Measurements from ENCODE around the gene CCDC154. TPM values are rescaled to one million over a fixed set of nuclear protein-coding genes. Genes with fewer than 3 reads are reported as not detected.

Gene CCDC154
- total and polyA plus RNA-seq, 4 donors: 0.59 to 3.9 (median 2.3) TPM

Other genes with a start within 250 kb of the CCDC154 start
- not detected for gene TPSG1, start 219.3 kb downstream of the CCDC154 start, total RNA-seq
- gene TPSG1, start 219.3 kb downstream of the CCDC154 start, polyA plus RNA-seq (ENCODE audit: insufficient read length in 2 of 2): under 1 TPM; 0.41 to 0.89 TPM
- gene TPSB2, start 214.4 kb downstream of the CCDC154 start, total RNA-seq: under 1 TPM in 1 of 2 donors, not detected in 1; 0.61 TPM
- 1 to 10 TPM in 1 of 2 donors, not detected in 1; 1.5 TPM for gene TPSB2, start 214.4 kb downstream of the CCDC154 start, polyA plus RNA-seq (ENCODE audit: insufficient read length in 2 of 2)
- 1 to 10 TPM; 1.2 to 2.4 TPM for gene TPSAB1, start 203.9 kb downstream of the CCDC154 start, total RNA-seq
- under 1 TPM in 1 of 2 donors, not detected in 1; 0.65 TPM for gene TPSAB1, start 203.9 kb downstream of the CCDC154 start, polyA plus RNA-seq (ENCODE audit: insufficient read length in 2 of 2)
- not detected for gene TPSD1, start 188.5 kb downstream of the CCDC154 start, total RNA-seq
- not detected for gene TPSD1, start 188.5 kb downstream of the CCDC154 start, polyA plus RNA-seq (ENCODE audit: insufficient read length in 2 of 2)
- 10 to 100 TPM; 28.7 to 46.6 TPM for gene UBE2I, start 134.9 kb downstream of the CCDC154 start, total RNA-seq
- 100 to 1,000 TPM; 118 to 139 TPM for gene UBE2I, start 134.9 kb downstream of the CCDC154 start, polyA plus RNA-seq (ENCODE audit: insufficient read length in 2 of 2)
- gene BAIAP3, start 110.9 kb downstream of the CCDC154 start, total RNA-seq: 10 to 100 TPM; 30.1 to 48.1 TPM
- gene BAIAP3, start 110.9 kb downstream of the CCDC154 start, polyA plus RNA-seq (ENCODE audit: insufficient read length in 2 of 2): 10 to 100 TPM; 56.4 to 69.8 TPM
- 10 to 100 TPM; 28.9 to 58.4 TPM for gene TSR3, start 92.7 kb downstream of the CCDC154 start, total RNA-seq
- gene TSR3, start 92.7 kb downstream of the CCDC154 start, polyA plus RNA-seq (ENCODE audit: insufficient read length in 2 of 2): 10 to 100 TPM; 88.1 to 92.1 TPM
- 10 to 100 TPM; 33.5 to 81.4 TPM for gene GNPTG, start 92.6 kb downstream of the CCDC154 start, total RNA-seq
- 100 to 1,000 TPM in 1 of 2 donors, 10 to 100 TPM in 1; 96.8 to 127 TPM for gene GNPTG, start 92.6 kb downstream of the CCDC154 start, polyA plus RNA-seq (ENCODE audit: insufficient read length in 2 of 2)
- gene UNKL, start 29.9 kb downstream of the CCDC154 start, total RNA-seq: 10 to 100 TPM; 13.2 to 15.0 TPM
- 10 to 100 TPM; 23.2 to 32.5 TPM for gene UNKL, start 29.9 kb downstream of the CCDC154 start, polyA plus RNA-seq (ENCODE audit: insufficient read length in 2 of 2)
- 10 to 100 TPM in 1 of 2 donors, 1 to 10 TPM in 1; 8.2 to 15.8 TPM for gene UQCC4, start 23.8 kb downstream of the CCDC154 start, total RNA-seq
- 10 to 100 TPM; 18.4 to 18.6 TPM for gene UQCC4, start 23.8 kb downstream of the CCDC154 start, polyA plus RNA-seq (ENCODE audit: insufficient read length in 2 of 2)
- gene PERCC1, start 13.5 kb downstream of the CCDC154 start, total RNA-seq: not detected
- under 1 TPM in 1 of 2 donors, not detected in 1; 0.35 TPM for gene PERCC1, start 13.5 kb downstream of the CCDC154 start, polyA plus RNA-seq (ENCODE audit: insufficient read length in 2 of 2)
- 10 to 100 TPM; 43.8 to 50.5 TPM for gene CLCN7, start 30.5 kb upstream of the CCDC154 start, total RNA-seq
- 10 to 100 TPM; 65.7 to 75.6 TPM for gene CLCN7, start 30.5 kb upstream of the CCDC154 start, polyA plus RNA-seq (ENCODE audit: insufficient read length in 2 of 2)
- gene PTX4, start 44.4 kb upstream of the CCDC154 start, total RNA-seq: under 1 TPM in 1 of 2 donors, not detected in 1; 0.11 TPM
- under 1 TPM in 1 of 2 donors, not detected in 1; 0.14 TPM for gene PTX4, start 44.4 kb upstream of the CCDC154 start, polyA plus RNA-seq (ENCODE audit: insufficient read length in 2 of 2)
- gene TELO2, start 48.8 kb upstream of the CCDC154 start, total RNA-seq: 10 to 100 TPM; 16.9 to 20.5 TPM
- gene TELO2, start 48.8 kb upstream of the CCDC154 start, polyA plus RNA-seq (ENCODE audit: insufficient read length in 2 of 2): 10 to 100 TPM; 55.2 to 65.6 TPM
- gene TMEM204, start 89.1 kb upstream of the CCDC154 start, total RNA-seq: 10 to 100 TPM in 1 of 2 donors, 1 to 10 TPM in 1; 3.0 to 18.8 TPM
- gene TMEM204, start 89.1 kb upstream of the CCDC154 start, polyA plus RNA-seq (ENCODE audit: insufficient read length in 2 of 2): 10 to 100 TPM in 1 of 2 donors, 1 to 10 TPM in 1; 8.3 to 10.2 TPM
- gene IFT140, start 167.5 kb upstream of the CCDC154 start, total RNA-seq: 10 to 100 TPM; 21.2 to 37.1 TPM
- 10 to 100 TPM; 32.9 to 41.6 TPM for gene IFT140, start 167.5 kb upstream of the CCDC154 start, polyA plus RNA-seq (ENCODE audit: insufficient read length in 2 of 2)
- 10 to 100 TPM in 1 of 2 donors, 1 to 10 TPM in 1; 7.9 to 16.4 TPM for gene CRAMP1, start 167.8 kb upstream of the CCDC154 start, total RNA-seq
- gene CRAMP1, start 167.8 kb upstream of the CCDC154 start, polyA plus RNA-seq (ENCODE audit: insufficient read length in 2 of 2): 10 to 100 TPM; 19.2 to 24.4 TPM
- gene JPT2, start 233.7 kb upstream of the CCDC154 start, total RNA-seq: 10 to 100 TPM; 24.4 to 45.8 TPM
- 10 to 100 TPM; 38.5 to 39.7 TPM for gene JPT2, start 233.7 kb upstream of the CCDC154 start, polyA plus RNA-seq (ENCODE audit: insufficient read length in 2 of 2)

Measured in spinal cord (tissue), 4 donors.